Liver (tissue), 9 donors: ENCODE measurements around the gene OR2AK2. TPM values are rescaled to one million over a fixed set of nuclear protein-coding genes. Genes with fewer than 3 reads are reported as not detected.

Experiments
- DNase-seq: peaks from one replicate; pipeline ENCODE4 v3.0.0-alpha.2; 2017; ENCODE audit warnings: low spot score
- H3K27ac ChIP-seq, 2 donors: one replicate each; pipeline ENCODE4 v1.7.0; 2013; ENCODE audit warnings: inconsistent platforms in 2 of 2, low read length in 2 of 2, control low read depth in 1 of 2, low read depth in 1 of 2, mild to moderate bottlenecking in 1 of 2
- H3K27me3 ChIP-seq, 4 donors: one replicate each; pipeline versions ENCODE4 v1.6.1 to v1.7.0; 2013; ENCODE audit warnings: low read length in 3 of 4, inconsistent platforms in 1 of 4, mild to moderate bottlenecking in 1 of 4, moderate library complexity in 1 of 4; ENCODE audit not compliant: control insufficient read depth in 4 of 4, insufficient read depth in 4 of 4
- H3K36me3 ChIP-seq, 4 donors: one replicate each; pipeline versions ENCODE4 v1.6.1 to v1.7.0; 2013; ENCODE audit warnings: low read length in 3 of 4, mild to moderate bottlenecking in 3 of 4, low read depth in 1 of 4, moderate library complexity in 1 of 4; ENCODE audit not compliant: control insufficient read depth in 4 of 4, insufficient read depth in 3 of 4
- H3K4me1 ChIP-seq, 4 donors: one replicate each; pipeline versions ENCODE4 v1.6.1 to v1.7.0; 2013; ENCODE audit warnings: low read length in 3 of 4, mild to moderate bottlenecking in 3 of 4, moderate library complexity in 1 of 4; ENCODE audit not compliant: control insufficient read depth in 4 of 4, insufficient read depth in 4 of 4
- H3K4me3 ChIP-seq, 3 donors: one replicate each; pipeline versions ENCODE4 v1.6.1 to v1.7.0; 2013; ENCODE audit warnings: low read length in 3 of 3, control low read depth in 1 of 3, low read depth in 1 of 3, mild to moderate bottlenecking in 1 of 3
- H3K9ac ChIP-seq, 2 donors: one replicate each; pipeline ENCODE4 v1.7.0; 2013; ENCODE audit warnings: low read length in 2 of 2, mild to moderate bottlenecking in 2 of 2, moderate library complexity in 2 of 2, control low read depth in 1 of 2, low read depth in 1 of 2
- H3K9me3 ChIP-seq, 4 donors: one replicate each; pipeline versions ENCODE4 v1.6.1 to v1.7.0; 2013; ENCODE audit warnings: low read length in 3 of 4; ENCODE audit not compliant: control insufficient read depth in 4 of 4
- ATF3 ChIP-seq: IDR thresholded peaks from 2 replicates; pipeline ENCODE4 v1.6.1; 2016; ENCODE audit warnings: antibody characterized with exemption
- EGR1 ChIP-seq, 2 donors: IDR thresholded peaks; 2 replicates each; pipeline ENCODE4 v1.6.1; 2016 to 2018; ENCODE audit warnings: antibody characterized with exemption in 2 of 2, low read depth in 2 of 2
- FOXA1 ChIP-seq: IDR thresholded peaks from 2 replicates; pipeline ENCODE4 v1.6.1; 2016; ENCODE audit warnings: antibody characterized with exemption
- FOXA2 ChIP-seq: IDR thresholded peaks from 2 replicates; pipeline ENCODE4 v1.6.1; 2016; ENCODE audit warnings: antibody characterized with exemption
- GABPA ChIP-seq, 2 donors: IDR thresholded peaks in 1 of 2; conservative IDR thresholded peaks in 1 of 2; 2 replicates each; pipeline ENCODE4 v1.6.1; 2016; ENCODE audit warnings: antibody characterized with exemption in 2 of 2, mild to moderate bottlenecking in 1 of 2, moderate library complexity in 1 of 2
- HNF4A ChIP-seq, 2 donors: conservative IDR thresholded peaks; 2 replicates each; pipeline ENCODE4 v1.6.1; 2016; ENCODE audit warnings: antibody characterized with exemption in 2 of 2, mild to moderate bottlenecking in 2 of 2
- HNF4G ChIP-seq: IDR thresholded peaks from 2 replicates; pipeline ENCODE4 v1.6.1; 2016; ENCODE audit warnings: antibody characterized with exemption
- JUND ChIP-seq, 2 donors: IDR thresholded peaks; 2 replicates each; pipeline ENCODE4 v1.6.1; 2016; ENCODE audit warnings: antibody characterized with exemption in 2 of 2
- NR2F2 ChIP-seq: IDR thresholded peaks from 2 replicates; pipeline ENCODE4 v1.6.1; 2016; ENCODE audit warnings: antibody characterized with exemption
- RAD21 ChIP-seq, 2 donors: IDR thresholded peaks; 2 replicates each; pipeline ENCODE4 v1.6.1; 2016; ENCODE audit warnings: antibody characterized with exemption in 2 of 2, mild to moderate bottlenecking in 2 of 2
- RXRA ChIP-seq, 2 donors: IDR thresholded peaks; 2 replicates each; pipeline ENCODE4 v1.6.1; 2017 to 2018; ENCODE audit warnings: antibody characterized with exemption in 2 of 2, mild to moderate bottlenecking in 1 of 2
- SP1 ChIP-seq: IDR thresholded peaks from 2 replicates; pipeline ENCODE4 v1.6.1; 2018; ENCODE audit warnings: antibody characterized with exemption, mild to moderate bottlenecking
- TAF1 ChIP-seq: conservative IDR thresholded peaks from 2 replicates; pipeline ENCODE4 v1.6.1; 2016; ENCODE audit warnings: antibody characterized with exemption, mild to moderate bottlenecking
- YY1 ChIP-seq: IDR thresholded peaks from 2 replicates; pipeline ENCODE4 v1.6.1; 2016; ENCODE audit warnings: antibody characterized with exemption, mild to moderate bottlenecking
- WGBS: extraction: QIAGEN DNeasy Blood & Tissue Kit; methylation state at CpG from one replicate; pipeline ENCODE4 v1.1.7; 2013; 5-methylcytosine and 5-hydroxymethylcytosine counted together
- polyA plus RNA-seq, 2 donors: library from polyadenylated mRNA; stranded (reverse) in 1 of 2; unstranded in 1 of 2; fragments of 200-250 nt in 1 of 2; fragments of >200 nt in 1 of 2; fragmentation: Nextera tagmentation in 1 of 2; extraction: Ambion mirVana in 1 of 2; gene quantifications; one replicate each; pipeline versions ENCODE4 v1.2.1 to v1.2.3, GENCODE V29; 2013 to 2015
- total RNA-seq, 2 donors: library from RNA; depleted of rRNA; stranded (reverse); fragments of >200 nt; gene quantifications; one replicate each; pipeline ENCODE4 v1.2.3, GENCODE V29; 2014
- TF ChIP-seq, protein P1 (sequence below): fragments of 150-350 bp; IDR thresholded peaks from 2 replicates; pipeline ENCODE4 v1.5.1; 2017; ENCODE audit warnings: improper control_type of control experiment, low read depth, low read length; ENCODE audit not compliant: missing input control
- TF ChIP-seq, protein P2 (sequence below): IDR thresholded peaks from 2 replicates; pipeline ENCODE4 v1.6.1; 2016; ENCODE audit warnings: antibody characterized with exemption
- TF ChIP-seq, protein P3 (sequence below): IDR thresholded peaks from 2 replicates; pipeline ENCODE4 v1.6.1; 2016; ENCODE audit warnings: antibody characterized with exemption
- TF ChIP-seq, protein P4 (sequence below): IDR thresholded peaks from 2 replicates; pipeline ENCODE4 v1.6.1; 2016; ENCODE audit warnings: antibody characterized with exemption, mild to moderate bottlenecking
- donor health status: healthy.
- donor health status: healthy.
- donor health status: healthy.
- donor health status: healthy.
- donor health status: healthy.

OR2AK2 gene
- total and polyA plus RNA-seq, 4 donors, result not detected

DNA sequence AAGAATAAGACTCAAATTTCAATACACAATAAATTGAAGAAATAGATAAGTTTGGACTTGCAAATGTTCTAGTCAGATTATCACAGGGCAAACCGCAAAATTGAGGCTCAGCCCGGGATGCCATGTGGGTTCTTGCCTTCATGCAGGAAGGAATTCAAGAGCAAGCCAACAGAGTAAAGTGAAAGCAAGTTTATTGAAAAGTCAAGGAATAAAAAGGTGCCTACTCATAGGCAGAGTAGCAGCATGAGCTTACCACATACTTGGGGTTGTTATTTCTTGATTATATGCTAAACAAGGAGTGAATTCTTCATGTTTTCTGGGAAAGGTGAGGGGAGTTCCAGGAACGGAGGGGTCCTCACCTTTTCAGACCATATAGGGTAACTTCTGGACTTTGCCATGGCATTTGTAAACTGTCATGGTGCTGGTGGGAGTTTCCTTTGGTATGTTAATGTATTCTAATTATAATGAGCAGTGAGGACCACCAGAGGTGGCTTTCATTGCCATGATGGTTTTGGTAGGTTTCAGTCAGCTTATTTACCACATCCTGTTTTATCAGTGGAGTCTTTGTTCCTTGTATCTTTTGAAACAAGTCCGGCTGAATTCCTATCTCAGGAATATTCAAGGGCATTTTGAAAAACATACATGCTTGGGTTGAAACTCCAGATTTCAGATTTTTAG is 2.0 kb upstream of the OR2AK2 start:
- peaks cover 0 to 4% (median 0%) of the 10 kb centered on the region in 4 donors for H3K9me3 ChIP-seq
- no peak overlapping the region for H3K4me3 ChIP-seq
- WGBS, result 59% methylated on average over 4 of the region's 4 CpGs
- TF ChIP-seq HNF4G (no peak), NR2F2 (no peak), ATF3 (no peak), SP1 (no peak), YY1 (no peak), JUND (IDR thresholded peaks at IDR 0.05) (no peak), FOXA1 (no peak), FOXA2 (no peak)
- TF ChIP-seq, protein P1, sequence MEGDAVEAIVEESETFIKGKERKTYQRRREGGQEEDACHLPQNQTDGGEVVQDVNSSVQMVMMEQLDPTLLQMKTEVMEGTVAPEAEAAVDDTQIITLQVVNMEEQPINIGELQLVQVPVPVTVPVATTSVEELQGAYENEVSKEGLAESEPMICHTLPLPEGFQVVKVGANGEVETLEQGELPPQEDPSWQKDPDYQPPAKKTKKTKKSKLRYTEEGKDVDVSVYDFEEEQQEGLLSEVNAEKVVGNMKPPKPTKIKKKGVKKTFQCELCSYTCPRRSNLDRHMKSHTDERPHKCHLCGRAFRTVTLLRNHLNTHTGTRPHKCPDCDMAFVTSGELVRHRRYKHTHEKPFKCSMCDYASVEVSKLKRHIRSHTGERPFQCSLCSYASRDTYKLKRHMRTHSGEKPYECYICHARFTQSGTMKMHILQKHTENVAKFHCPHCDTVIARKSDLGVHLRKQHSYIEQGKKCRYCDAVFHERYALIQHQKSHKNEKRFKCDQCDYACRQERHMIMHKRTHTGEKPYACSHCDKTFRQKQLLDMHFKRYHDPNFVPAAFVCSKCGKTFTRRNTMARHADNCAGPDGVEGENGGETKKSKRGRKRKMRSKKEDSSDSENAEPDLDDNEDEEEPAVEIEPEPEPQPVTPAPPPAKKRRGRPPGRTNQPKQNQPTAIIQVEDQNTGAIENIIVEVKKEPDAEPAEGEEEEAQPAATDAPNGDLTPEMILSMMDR, result no peak
- TF ChIP-seq, protein P2, sequence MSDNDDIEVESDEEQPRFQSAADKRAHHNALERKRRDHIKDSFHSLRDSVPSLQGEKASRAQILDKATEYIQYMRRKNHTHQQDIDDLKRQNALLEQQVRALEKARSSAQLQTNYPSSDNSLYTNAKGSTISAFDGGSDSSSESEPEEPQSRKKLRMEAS, result no peak
- no peak overlapping the region for H3K27ac ChIP-seq
- no peaks in the 10 kb centered on the region for H3K27me3 ChIP-seq
- DNase-seq, result no peak
- H3K36me3 ChIP-seq, result no peaks in the 10 kb centered on the region
- no peak overlapping the region for H3K9ac ChIP-seq
- no peaks in the 10 kb centered on the region for H3K4me1 ChIP-seq

- no peak for TF ChIP-seq YY1
- TF ChIP-seq RAD21 (IDR thresholded peaks at IDR 0.05), result no peak
- TF ChIP-seq, protein P3, sequence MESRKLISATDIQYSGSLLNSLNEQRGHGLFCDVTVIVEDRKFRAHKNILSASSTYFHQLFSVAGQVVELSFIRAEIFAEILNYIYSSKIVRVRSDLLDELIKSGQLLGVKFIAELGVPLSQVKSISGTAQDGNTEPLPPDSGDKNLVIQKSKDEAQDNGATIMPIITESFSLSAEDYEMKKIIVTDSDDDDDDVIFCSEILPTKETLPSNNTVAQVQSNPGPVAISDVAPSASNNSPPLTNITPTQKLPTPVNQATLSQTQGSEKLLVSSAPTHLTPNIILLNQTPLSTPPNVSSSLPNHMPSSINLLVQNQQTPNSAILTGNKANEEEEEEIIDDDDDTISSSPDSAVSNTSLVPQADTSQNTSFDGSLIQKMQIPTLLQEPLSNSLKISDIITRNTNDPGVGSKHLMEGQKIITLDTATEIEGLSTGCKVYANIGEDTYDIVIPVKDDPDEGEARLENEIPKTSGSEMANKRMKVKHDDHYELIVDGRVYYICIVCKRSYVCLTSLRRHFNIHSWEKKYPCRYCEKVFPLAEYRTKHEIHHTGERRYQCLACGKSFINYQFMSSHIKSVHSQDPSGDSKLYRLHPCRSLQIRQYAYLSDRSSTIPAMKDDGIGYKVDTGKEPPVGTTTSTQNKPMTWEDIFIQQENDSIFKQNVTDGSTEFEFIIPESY, result no peak
- TF ChIP-seq TAF1, result no peak
- TF ChIP-seq, protein P1, result no peak
- no peak for TF ChIP-seq NR2F2
- no peak for TF ChIP-seq JUND (IDR thresholded peaks at IDR 0.05)
- TF ChIP-seq RXRA (IDR thresholded peaks at IDR 0.05), result no peak
- TF ChIP-seq, protein P2, result no peak
- no peak for TF ChIP-seq FOXA1
- TF ChIP-seq HNF4A (conservative IDR thresholded peaks at IDR 0.05), result no peak
- no peak for TF ChIP-seq ATF3
- TF ChIP-seq FOXA2, result no peak
- TF ChIP-seq EGR1 (IDR thresholded peaks at IDR 0.05; ENCODE audit: low read depth in 2 of 2), result no peak
- TF ChIP-seq, protein P4, sequence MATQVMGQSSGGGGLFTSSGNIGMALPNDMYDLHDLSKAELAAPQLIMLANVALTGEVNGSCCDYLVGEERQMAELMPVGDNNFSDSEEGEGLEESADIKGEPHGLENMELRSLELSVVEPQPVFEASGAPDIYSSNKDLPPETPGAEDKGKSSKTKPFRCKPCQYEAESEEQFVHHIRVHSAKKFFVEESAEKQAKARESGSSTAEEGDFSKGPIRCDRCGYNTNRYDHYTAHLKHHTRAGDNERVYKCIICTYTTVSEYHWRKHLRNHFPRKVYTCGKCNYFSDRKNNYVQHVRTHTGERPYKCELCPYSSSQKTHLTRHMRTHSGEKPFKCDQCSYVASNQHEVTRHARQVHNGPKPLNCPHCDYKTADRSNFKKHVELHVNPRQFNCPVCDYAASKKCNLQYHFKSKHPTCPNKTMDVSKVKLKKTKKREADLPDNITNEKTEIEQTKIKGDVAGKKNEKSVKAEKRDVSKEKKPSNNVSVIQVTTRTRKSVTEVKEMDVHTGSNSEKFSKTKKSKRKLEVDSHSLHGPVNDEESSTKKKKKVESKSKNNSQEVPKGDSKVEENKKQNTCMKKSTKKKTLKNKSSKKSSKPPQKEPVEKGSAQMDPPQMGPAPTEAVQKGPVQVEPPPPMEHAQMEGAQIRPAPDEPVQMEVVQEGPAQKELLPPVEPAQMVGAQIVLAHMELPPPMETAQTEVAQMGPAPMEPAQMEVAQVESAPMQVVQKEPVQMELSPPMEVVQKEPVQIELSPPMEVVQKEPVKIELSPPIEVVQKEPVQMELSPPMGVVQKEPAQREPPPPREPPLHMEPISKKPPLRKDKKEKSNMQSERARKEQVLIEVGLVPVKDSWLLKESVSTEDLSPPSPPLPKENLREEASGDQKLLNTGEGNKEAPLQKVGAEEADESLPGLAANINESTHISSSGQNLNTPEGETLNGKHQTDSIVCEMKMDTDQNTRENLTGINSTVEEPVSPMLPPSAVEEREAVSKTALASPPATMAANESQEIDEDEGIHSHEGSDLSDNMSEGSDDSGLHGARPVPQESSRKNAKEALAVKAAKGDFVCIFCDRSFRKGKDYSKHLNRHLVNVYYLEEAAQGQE, result no peak
- no peak for TF ChIP-seq GABPA (IDR thresholded peaks at IDR 0.05 in 1 of 2, conservative IDR thresholded peaks at IDR 0.05 in 1 of 2)
- TF ChIP-seq HNF4G, result no peak
- no peak for DNase-seq
- 63% methylated on average over 5 of the region's 5 CpGs for WGBS
- Histone ChIP-seq H3K4me1 (no peaks in the 10 kb centered on the region), H3K27ac (no peak overlapping the region), H3K36me3 (no peaks in the 10 kb centered on the region), H3K9me3 (peaks cover 0 to 4% (median 0%) of the 10 kb centered on the region in 4 donors), H3K27me3 (no peaks in the 10 kb centered on the region), H3K9ac (no peak overlapping the region), H3K4me3 (no peak overlapping the region)
These were observed 1.6 kb downstream of the OR2AK2 start for GRCh38 chr1:247966532-247967204.
